ENCODE results near the gene DUSP5.

The DUSP5 gene

GRCh38 chr10:110480387-110480786 is 17.3 kb upstream of the DUSP5 start:
- in situ Hi-C loops (cut with MboI; ENCODE audit: low sequenced_read_pairs), result no loop called here

- in situ Hi-C loops (cut with MboI; ENCODE audit: low sequenced_read_pairs), result no loop called here
These were observed 15.8 kb upstream of the DUSP5 start for GRCh38 chr10:110481919-110482318.

- in situ Hi-C loops (cut with MboI; ENCODE audit: low sequenced_read_pairs), result no loop called here
These were observed 14.1 kb upstream of the DUSP5 start for GRCh38 chr10:110483633-110484032.

GRCh38 chr10:110485541-110485940 is 12.2 kb upstream of the DUSP5 start:
- in situ Hi-C loops (cut with MboI; ENCODE audit: low sequenced_read_pairs), result no loop called here

- in situ Hi-C loops (cut with MboI; ENCODE audit: low sequenced_read_pairs), result no loop called here
These were observed 10.9 kb upstream of the DUSP5 start for GRCh38 chr10:110486680-110487410.

- in situ Hi-C loops (cut with MboI; ENCODE audit: low sequenced_read_pairs), result no loop called here
These were observed 10.0 kb upstream of the DUSP5 start for GRCh38 chr10:110487411-110488331.

GRCh38 chr10:110488332-110488681 is 9.4 kb upstream of the DUSP5 start:
- in situ Hi-C loops (cut with MboI; ENCODE audit: low sequenced_read_pairs), result no loop called here

GRCh38 chr10:110488940-110489339 is 8.8 kb upstream of the DUSP5 start:
- in situ Hi-C loops (cut with MboI; ENCODE audit: low sequenced_read_pairs), result no loop called here

- in situ Hi-C loops (cut with MboI; ENCODE audit: low sequenced_read_pairs), result no loop called here
These were observed 7.1 kb upstream of the DUSP5 start for GRCh38 chr10:110490640-110491039.

GRCh38 chr10:110491346-110491745 is 6.4 kb upstream of the DUSP5 start:
- in situ Hi-C loops (cut with MboI; ENCODE audit: low sequenced_read_pairs), result no loop called here

- in situ Hi-C loops (cut with MboI; ENCODE audit: low sequenced_read_pairs), result no loop called here
These were observed 5.5 kb upstream of the DUSP5 start for GRCh38 chr10:110492069-110492822.

- in situ Hi-C loops (cut with MboI; ENCODE audit: low sequenced_read_pairs), result no loop called here
These were observed 3.8 kb upstream of the DUSP5 start for GRCh38 chr10:110493832-110494426.

GRCh38 chr10:110494532-110494931 is 3.2 kb upstream of the DUSP5 start:
- in situ Hi-C loops (cut with MboI; ENCODE audit: low sequenced_read_pairs), result no loop called here

- in situ Hi-C loops (cut with MboI; ENCODE audit: low sequenced_read_pairs), result no loop called here
These were observed 1.8 kb upstream of the DUSP5 start for GRCh38 chr10:110495731-110496552.

- in situ Hi-C loops (cut with MboI; ENCODE audit: low sequenced_read_pairs), result no loop called here
These were observed 912 bp upstream of the DUSP5 start for GRCh38 chr10:110496553-110497437.

- in situ Hi-C loops (cut with MboI; ENCODE audit: low sequenced_read_pairs), result no loop called here
These were observed 627 bp downstream of the DUSP5 start for GRCh38 chr10:110498087-110498981.

- in situ Hi-C loops (cut with MboI; ENCODE audit: low sequenced_read_pairs), result no loop called here
These were observed 1.5 kb downstream of the DUSP5 start for GRCh38 chr10:110498982-110499795.

Measured in HL-60/S4 treated with retinoic acid at 250 ng/mL for 4 days and 3 days (cell line).